GM12873 (cell line): ENCODE results near the gene TIPARP.

Source experiments
- CTCF ChIP-seq: IDR thresholded peaks from 2 replicates; pipeline ENCODE4 v1.5.1; 2012; ENCODE audit warnings: low read depth, mild to moderate bottlenecking, moderate library complexity, low read length, control low read depth; ENCODE audit not compliant: insufficient read depth; ENCODE audit errors: missing control alignments

TIPARP gene

GRCh38 chr3:156661155-156661554, 13.2 kb upstream of the TIPARP start:
- TF ChIP-seq CTCF = no peak

GRCh38 chr3:156664011-156664830, 10.2 kb upstream of the TIPARP start:
- no peak for TF ChIP-seq CTCF

- TF ChIP-seq CTCF = no peak
Measured at GRCh38 chr3:156664831-156665178, 9.6 kb upstream of the TIPARP start.

- TF ChIP-seq CTCF = no peak
Measured at GRCh38 chr3:156665291-156665690, 9.1 kb upstream of the TIPARP start.

- no peak for TF ChIP-seq CTCF
Measured at GRCh38 chr3:156666073-156666472, 8.3 kb upstream of the TIPARP start.

- TF ChIP-seq CTCF = no peak
Measured at GRCh38 chr3:156668073-156668763, 6.2 kb upstream of the TIPARP start.

- no peak for TF ChIP-seq CTCF
Measured at GRCh38 chr3:156670077-156670476, 4.3 kb upstream of the TIPARP start.
